Measurements from ENCODE around the gene PTBP3.
"Not testable (repeated sequence)": the region's sequence is repeated elsewhere in the genome, so short reads cannot be mapped to it uniquely, and the experiment has no call there.

Gene PTBP3

DNA sequence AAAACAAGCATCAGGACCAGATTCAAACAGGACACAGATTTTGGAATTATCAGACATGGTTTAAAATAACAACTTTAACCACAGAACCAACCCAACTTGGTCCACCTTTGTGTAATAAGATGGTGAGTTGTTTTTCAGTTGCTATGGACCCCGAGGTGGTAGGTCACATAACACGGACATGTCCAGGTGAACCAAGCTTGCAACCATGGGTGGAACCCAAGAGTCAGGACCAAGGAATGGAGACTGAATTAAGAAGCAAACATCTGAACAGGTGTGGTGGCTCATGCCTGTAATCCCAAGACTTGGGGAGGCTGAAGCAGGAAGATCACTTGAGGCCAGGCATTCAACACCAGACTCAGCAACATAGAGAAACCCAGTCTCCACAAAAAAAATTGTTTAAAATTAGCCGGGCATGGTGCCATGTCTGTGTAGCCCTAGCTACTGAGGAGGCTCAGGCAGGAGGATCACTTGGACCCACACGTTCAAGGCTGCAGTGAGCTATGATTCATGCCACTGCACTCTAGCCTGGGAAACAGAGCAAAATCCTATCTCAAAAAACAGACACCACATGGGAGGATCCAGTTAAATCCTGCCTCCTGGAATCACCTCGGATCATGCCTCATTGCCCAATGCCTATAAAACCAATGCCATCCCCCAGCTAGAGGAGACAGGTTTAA lies 10.6 kb downstream of the PTBP3 start:
- no peak for DNase-seq

DNA sequence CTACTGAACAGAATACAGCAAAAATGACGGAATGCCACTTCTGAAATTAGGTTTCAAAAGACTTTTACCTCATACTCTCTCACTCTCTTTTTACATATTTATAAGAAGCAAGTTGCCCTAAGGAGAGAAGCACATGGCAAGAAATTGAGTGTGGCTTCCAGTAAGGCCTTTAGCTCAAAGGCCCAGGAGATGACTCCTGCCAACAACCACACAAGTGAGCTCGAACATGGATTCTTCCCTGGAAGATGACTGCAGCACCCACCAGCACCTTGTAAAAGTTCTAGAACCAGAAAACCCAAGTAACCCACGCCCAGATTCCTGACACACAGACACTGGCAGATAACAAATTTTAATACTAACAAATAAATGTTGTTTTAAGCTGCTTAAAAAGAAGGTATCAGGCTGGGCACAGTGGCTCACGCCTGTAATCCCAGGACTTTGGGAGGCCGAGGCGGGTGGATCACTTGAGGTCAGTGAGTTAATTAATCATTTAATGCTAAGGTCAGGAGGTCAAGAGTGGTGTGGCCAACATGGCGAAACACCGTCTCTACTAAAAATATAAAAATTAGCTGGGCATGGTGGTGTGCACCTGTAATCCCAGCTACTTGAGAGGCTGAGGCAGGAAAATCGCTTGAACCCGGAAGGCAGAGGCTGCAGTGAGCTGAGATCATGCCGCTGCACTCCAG lies 17.0 kb downstream of the PTBP3 start:
- DNase-seq = no peak

DNA sequence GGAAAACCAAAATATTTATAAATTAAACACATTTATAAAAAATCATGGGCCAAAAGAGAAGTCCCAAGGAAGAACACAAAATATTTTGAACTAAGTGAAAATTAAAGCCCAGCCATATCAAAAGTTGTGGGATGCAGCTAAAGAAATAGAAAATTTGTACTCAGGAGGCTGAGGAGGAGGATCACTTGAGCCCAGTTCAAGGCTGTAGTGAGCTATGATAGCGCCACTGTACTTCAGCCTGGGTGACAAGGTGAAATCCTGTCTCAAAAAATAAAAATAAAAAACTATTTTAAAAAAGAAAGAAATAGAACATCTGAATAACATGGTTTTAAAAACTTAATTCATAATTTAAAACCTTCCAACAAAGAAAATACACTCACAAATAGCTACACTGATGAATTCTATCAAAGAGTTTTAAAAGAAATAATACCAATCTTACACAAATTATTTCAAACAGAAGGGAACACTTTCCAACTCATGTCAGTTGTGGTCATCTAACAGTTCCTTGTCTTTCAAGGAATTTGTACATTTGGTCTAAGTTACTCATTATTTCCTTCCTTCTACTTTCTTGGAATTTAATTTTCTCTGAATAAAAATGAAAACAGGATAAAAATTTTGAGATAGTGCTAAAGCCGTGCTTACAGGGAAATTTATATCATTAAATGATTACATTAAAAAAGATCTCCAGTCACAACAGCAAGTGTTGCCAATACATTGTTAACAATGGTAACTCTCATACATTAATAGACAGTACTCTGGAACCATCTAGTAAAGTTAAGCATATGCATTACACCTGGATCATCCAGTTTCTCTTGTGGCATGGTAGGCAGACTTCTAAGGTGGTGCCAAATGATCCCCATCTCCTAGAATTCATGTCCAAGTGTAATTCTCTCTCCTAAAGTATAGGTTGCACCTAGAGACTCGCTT lies 17.8 kb downstream of the PTBP3 start:
- no peak for DNase-seq

DNA sequence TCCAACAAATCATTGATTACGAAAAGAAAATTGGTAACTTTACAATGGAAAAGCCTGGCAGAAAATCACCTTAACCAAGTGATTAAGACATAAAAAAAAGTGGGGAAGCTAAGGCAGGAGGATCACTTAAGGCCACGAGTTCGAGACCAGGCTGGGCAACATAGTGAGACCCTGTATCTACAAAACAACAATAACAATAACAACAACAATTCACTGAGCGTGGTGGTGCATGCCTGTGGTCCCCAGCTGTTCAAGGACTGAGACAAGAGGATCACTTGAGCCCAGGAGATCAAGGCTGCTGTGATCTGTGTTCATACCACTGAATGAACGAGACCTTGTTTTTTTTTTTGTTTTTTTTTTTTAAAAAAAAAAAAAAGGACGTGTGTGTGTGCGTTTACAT lies 21.3 kb downstream of the PTBP3 start:
- no peak for DNase-seq

- no peak for DNase-seq
Measured at GRCh38 chr9:112311497-112311896, 21.9 kb downstream of the PTBP3 start.

GRCh38 chr9:112310826-112311225 lies 22.6 kb downstream of the PTBP3 start:
- no peak for DNase-seq

- no peak for DNase-seq
Measured at GRCh38 chr9:112308588-112308987, 24.8 kb downstream of the PTBP3 start.

GRCh38 chr9:112301420-112301819 lies 32.0 kb downstream of the PTBP3 start:
- DNase-seq = no peak

DNA sequence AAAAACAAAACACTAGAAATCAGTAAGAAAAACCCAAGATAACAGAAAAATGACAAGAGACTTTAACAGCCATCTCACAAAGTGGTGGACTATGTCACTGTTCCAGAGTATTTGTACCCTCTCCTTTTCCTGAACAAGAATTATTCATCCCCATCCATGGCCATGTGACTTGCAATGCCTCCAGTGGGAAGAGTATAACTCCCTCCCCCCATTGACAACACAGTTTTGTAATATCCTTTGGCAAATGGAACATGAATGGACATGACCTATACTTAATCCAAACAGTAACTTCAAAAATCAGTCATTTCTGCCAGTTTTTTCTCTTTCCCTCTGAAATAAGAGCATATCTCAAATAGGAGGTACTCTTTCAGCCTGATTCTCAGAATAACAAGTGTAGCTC lies 33.9 kb downstream of the PTBP3 start:
- DNase-seq = no peak

DNA sequence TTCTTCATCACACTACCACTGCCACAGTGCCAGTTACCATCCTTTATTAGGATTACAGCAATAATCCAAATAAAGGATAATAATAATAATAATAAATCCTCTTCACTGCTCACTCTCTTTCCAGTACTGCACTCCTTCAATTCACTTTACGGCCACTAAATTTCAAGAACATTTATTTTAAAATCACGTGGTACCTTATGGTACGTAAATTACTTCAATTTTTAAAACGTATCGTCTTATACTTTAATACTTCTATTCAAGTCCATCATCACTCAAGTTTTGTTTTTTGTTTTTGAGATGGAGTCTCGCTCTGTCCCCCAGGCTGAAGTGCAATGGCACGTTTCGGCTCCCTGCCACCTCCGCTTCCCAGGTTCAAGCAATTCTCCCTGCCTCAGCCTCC lies 36.5 kb downstream of the PTBP3 start:
- no peak for DNase-seq

DNA sequence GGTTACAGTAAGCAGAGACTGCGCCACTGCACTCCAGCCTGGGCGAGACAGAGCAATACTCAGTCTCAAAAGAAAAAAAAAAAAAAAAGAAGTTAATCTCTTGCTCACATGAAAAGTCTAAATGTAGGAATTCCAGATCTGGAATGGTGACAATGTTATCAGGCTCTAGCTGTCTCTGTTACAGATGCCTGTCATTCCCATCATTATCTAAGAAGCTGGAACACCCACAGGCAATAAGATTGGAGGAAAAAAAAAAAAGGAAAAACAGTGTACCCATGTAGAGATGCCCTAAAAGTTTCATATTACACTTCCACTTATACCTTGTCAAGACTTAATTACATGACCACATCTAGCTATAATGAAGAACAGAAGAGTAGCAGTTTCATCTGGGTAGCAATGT lies 38.2 kb downstream of the PTBP3 start:
- DNase-seq = no peak

- no peak for DNase-seq
Measured at GRCh38 chr9:112288029-112288428, 45.4 kb downstream of the PTBP3 start.

GRCh38 chr9:112286926-112287325 lies 46.5 kb downstream of the PTBP3 start:
- no peak for DNase-seq

GRCh38 chr9:112285056-112285455 lies 48.4 kb downstream of the PTBP3 start:
- DNase-seq = no peak

GRCh38 chr9:112283582-112284253 lies 49.7 kb downstream of the PTBP3 start:
- no peak for DNase-seq

GRCh38 chr9:112282841-112283240 lies 50.6 kb downstream of the PTBP3 start:
- not testable (repeated sequence) for DNase-seq

- no peak for DNase-seq
Measured at GRCh38 chr9:112280904-112281303, 52.5 kb downstream of the PTBP3 start.

DNA sequence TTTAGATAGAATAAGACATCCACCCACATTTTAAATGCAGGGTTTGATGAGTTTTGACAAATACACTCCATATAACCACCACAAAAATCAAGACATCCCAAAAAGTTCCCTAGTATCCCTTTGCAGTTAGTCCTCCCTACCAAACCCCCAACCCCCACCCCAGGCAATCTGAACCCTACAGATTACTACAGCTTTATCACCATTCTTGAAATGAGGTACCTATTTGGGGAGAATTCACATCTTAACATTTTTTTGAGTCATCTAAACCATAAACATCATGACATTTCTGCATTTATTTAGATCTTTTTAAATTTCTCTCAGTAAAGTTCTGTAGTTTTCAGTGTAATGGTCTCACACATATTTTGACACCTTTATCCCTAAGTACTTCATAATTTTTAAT lies 53.9 kb downstream of the PTBP3 start:
- no peak for DNase-seq

DNA sequence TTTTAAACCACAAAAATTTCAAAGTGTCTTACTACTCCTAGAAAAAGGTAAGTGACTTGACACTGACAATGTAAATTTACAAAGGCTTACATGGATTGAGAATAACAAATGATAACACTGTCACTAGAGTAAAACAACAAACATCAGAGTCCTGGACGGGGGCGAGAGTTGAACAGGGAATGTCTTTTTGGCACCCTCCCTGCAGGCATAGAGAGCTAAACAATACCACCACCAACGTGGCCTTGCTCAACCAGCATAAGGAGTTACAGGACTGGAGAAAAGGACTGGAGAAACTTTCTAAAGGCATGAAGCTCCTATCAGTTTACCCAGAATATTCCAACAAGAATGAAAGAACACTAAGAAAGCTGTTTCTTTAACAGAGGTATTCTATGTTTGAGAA lies 55.3 kb downstream of the PTBP3 start:
- DNase-seq = no peak

DNA sequence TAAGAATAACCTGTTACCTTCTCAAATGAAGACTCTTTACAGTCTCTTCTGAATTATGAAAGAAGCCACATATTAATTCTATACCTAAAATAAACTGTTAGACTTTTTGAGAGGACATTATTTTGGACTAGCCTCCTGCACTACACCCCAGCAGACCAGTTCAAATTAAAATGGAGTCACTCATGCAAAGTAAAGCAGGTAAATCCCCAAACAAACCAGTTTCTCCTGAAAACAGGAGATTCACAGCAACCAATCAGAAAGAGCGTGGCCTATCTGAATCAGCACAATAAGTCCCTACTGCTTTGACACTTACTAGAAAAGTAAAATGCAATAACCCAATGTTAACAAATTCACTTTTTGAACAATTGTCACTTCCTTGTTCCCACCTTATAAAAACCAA lies 58.8 kb downstream of the PTBP3 start:
- no peak for DNase-seq

DNA sequence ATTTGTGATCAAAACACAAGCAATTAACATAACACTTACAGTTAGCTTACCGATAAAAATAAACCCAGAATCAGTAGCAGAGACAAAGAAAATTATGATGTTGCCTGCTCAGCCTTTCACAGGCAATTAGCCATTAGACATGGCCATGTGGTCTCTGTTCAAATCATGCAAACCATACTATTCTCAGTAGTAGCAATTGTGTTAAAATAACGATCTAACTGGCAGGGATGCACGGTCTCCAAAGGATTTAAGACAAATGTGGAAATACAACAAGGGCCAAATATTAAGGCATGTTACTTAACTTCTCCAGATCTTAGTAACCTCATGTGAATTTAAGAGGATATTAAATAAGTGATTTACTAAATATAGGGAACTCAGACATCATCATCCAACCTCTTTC lies 59.5 kb downstream of the PTBP3 start:
- no peak for DNase-seq

- no peak for DNase-seq
Measured at GRCh38 chr9:112271466-112272098, 61.8 kb downstream of the PTBP3 start.

GRCh38 chr9:112268413-112268812 lies 65.0 kb downstream of the PTBP3 start:
- DNase-seq = no peak
